MM.1S (cell line): ENCODE measurements around the gene LYPLA2.

Experiments
- DNase-seq: peaks from one replicate; pipeline ENCODE4 v3.0.0-alpha.2; 2015
- H2AFZ ChIP-seq: fragments of 300-600 bp; sonication (generic); 2 replicates; pipeline ENCODE4 v1.6.0; 2016; ENCODE audit warnings: antibody characterized with exemption, low read length
- H3F3A ChIP-seq: fragments of 300-600 bp; sonication (generic); 2 replicates; pipeline ENCODE4 v1.6.1; 2016; ENCODE audit warnings: mild to moderate bottlenecking, antibody characterized with exemption, low read length, moderate library complexity, mixed read lengths; ENCODE audit not compliant: insufficient read depth
- H3K27ac ChIP-seq: fragments of 300-600 bp; sonication (generic); 2 replicates; pipeline ENCODE4 v1.5.1; 2016; ENCODE audit warnings: mild to moderate bottlenecking, low read length
- H3K27me3 ChIP-seq: fragments of 300-600 bp; sonication (generic); replicated peaks from 2 replicates; pipeline ENCODE4 v1.6.0; 2016; ENCODE audit warnings: low read length; ENCODE audit not compliant: insufficient read depth
- H3K36me3 ChIP-seq: fragments of 300-600 bp; sonication (generic); replicated peaks from 2 replicates; pipeline ENCODE4 v1.6.1; 2016; ENCODE audit warnings: mild to moderate bottlenecking, low read length, mixed read lengths; ENCODE audit not compliant: insufficient read depth
- H3K4me1 ChIP-seq: fragments of 300-600 bp; sonication (generic); 2 replicates; pipeline ENCODE4 v1.6.1; 2016; ENCODE audit warnings: low read length, mixed read lengths
- H3K4me2 ChIP-seq: fragments of 300-600 bp; sonication (generic); 2 replicates; pipeline ENCODE4 v1.6.0; 2016; ENCODE audit warnings: low read depth, low read length
- H3K4me3 ChIP-seq: fragments of 300-600 bp; sonication (generic); 2 replicates; pipeline ENCODE4 v1.5.1; 2016; ENCODE audit warnings: low read length, mixed read lengths
- H3K79me2 ChIP-seq: fragments of 300-600 bp; sonication (generic); 2 replicates; pipeline ENCODE4 v1.6.1; 2016; ENCODE audit warnings: mixed run types, low read length, mixed read lengths
- H3K9ac ChIP-seq: fragments of 300-600 bp; sonication (generic); 2 replicates; pipeline ENCODE4 v1.6.1; 2016; ENCODE audit warnings: low read length, mixed read lengths
- H3K9me2 ChIP-seq: fragments of 300-600 bp; sonication (generic); replicated peaks from 2 replicates; pipeline ENCODE4 v1.6.1; 2016; ENCODE audit warnings: mild to moderate bottlenecking, low read length, mixed read lengths; ENCODE audit not compliant: insufficient read depth
- H3K9me3 ChIP-seq: fragments of 300-600 bp; sonication (generic); replicated peaks from 2 replicates; pipeline ENCODE4 v1.6.1; 2016; ENCODE audit warnings: mild to moderate bottlenecking, low read length, mixed read lengths; ENCODE audit not compliant: insufficient read depth
- H4K20me1 ChIP-seq: fragments of 300-600 bp; sonication (generic); 2 replicates; pipeline ENCODE4 v1.6.1; 2016; ENCODE audit warnings: mild to moderate bottlenecking, low read length, moderate library complexity, mixed read lengths; ENCODE audit not compliant: insufficient read depth
- EZH2 ChIP-seq: fragments of 300-600 bp; sonication (generic); optimal IDR thresholded peaks from 2 replicates; pipeline ENCODE3; 2017; ENCODE audit warnings: low read depth, mild to moderate bottlenecking, antibody characterized with exemption, low read length, mixed read lengths
- EZH2phosphoT487 ChIP-seq: fragments of 300-600 bp; sonication (generic); IDR thresholded peaks from 2 replicates; pipeline ENCODE4 v1.6.1; 2018; ENCODE audit warnings: antibody characterized with exemption, low read length
- TF ChIP-seq, protein P1 (sequence below): fragments of 300-600 bp; sonication (generic); IDR thresholded peaks from 2 replicates; pipeline ENCODE4 v1.5.1; 2016; ENCODE audit warnings: antibody characterized with exemption, low read length, mixed read lengths

Gene LYPLA2

GRCh38 chr1:23843644-23844043 is 52.7 kb downstream of the LYPLA2 start:
- TF ChIP-seq, protein P1, sequence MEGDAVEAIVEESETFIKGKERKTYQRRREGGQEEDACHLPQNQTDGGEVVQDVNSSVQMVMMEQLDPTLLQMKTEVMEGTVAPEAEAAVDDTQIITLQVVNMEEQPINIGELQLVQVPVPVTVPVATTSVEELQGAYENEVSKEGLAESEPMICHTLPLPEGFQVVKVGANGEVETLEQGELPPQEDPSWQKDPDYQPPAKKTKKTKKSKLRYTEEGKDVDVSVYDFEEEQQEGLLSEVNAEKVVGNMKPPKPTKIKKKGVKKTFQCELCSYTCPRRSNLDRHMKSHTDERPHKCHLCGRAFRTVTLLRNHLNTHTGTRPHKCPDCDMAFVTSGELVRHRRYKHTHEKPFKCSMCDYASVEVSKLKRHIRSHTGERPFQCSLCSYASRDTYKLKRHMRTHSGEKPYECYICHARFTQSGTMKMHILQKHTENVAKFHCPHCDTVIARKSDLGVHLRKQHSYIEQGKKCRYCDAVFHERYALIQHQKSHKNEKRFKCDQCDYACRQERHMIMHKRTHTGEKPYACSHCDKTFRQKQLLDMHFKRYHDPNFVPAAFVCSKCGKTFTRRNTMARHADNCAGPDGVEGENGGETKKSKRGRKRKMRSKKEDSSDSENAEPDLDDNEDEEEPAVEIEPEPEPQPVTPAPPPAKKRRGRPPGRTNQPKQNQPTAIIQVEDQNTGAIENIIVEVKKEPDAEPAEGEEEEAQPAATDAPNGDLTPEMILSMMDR, result no peak
- TF ChIP-seq EZH2phosphoT487 (no peak), EZH2 (no peak)
- Histone ChIP-seq H3K4me2 (no peak overlapping the region), H4K20me1 (no peaks in the 10 kb centered on the region), H3K36me3 (peaks cover 6% of the 10 kb centered on the region), H2AFZ (no peak overlapping the region), H3K9ac (no peak overlapping the region), H3K4me3 (no peak overlapping the region), H3K79me2 (no peaks in the 10 kb centered on the region), H3F3A (no peaks in the 10 kb centered on the region), H3K27me3 (no peaks in the 10 kb centered on the region), H3K9me3 (no peaks in the 10 kb centered on the region), H3K9me2 (no peaks in the 10 kb centered on the region), H3K4me1 (no peaks in the 10 kb centered on the region), H3K27ac (no peak overlapping the region)
- no peak for DNase-seq
